Activated naive CD4-positive, alpha-beta T cell treated with Interleukin-2 at 50 U/mL for 16 hours (primary cell): ENCODE measurements around the gene SLC44A1.

ENCODE experiments used
- DNase-seq: peaks from one replicate; pipeline ENCODE4 v3.0.0-alpha.2; 2020

Gene SLC44A1

DNA sequence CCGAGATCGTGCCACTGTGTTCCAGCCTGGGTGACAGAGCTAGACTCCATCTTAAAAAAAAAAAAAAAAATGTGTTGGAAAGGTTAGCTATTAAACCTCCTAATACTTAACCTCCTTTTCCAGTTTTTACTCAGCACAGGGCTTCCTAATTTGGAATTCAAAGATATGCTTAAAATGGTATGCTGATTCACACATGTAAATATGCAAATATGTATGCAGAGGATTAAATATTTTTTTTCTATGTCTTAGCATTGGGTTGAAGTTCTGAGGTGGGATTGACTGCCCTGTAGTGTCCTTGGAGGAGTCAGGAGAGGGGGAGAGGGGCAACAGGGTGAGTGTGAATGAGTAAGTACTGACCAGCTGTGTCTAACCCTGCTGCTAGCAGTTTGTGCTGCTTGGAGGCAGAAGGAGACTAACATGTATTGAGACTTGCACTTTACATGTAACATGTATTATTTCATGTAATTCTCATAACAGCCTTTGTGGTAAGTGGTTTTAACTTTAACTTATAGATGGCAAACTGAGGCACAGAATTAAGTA is 63.2 kb downstream of the SLC44A1 start:
- no peak for DNase-seq

GRCh38 chr9:105308461-105309341 is 64.2 kb downstream of the SLC44A1 start:
- no peak for DNase-seq

GRCh38 chr9:105309531-105309931 is 65.1 kb downstream of the SLC44A1 start:
- no peak for DNase-seq

GRCh38 chr9:105311306-105311705 is 66.9 kb downstream of the SLC44A1 start:
- no peak for DNase-seq

DNA sequence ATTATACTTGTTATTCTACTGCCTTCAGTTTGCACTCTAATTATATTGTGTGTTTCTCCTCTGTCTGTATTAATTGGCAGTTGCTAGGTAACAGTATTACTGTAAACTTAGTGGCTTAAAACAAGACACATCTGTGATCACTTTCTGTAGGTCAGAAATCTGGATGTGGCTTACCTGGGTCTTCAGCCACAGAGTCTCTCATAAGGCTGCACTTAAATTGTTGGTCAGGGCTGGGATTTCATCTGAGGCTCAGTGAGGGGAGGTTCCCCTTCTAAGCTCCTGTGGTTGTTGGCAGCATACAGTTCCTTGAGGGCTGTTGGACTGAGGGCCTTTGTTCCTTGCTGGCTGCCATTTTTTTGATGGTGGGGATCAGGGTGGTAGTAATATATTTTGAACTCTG is 68.8 kb downstream of the SLC44A1 start:
- DNase-seq: no peak

DNA sequence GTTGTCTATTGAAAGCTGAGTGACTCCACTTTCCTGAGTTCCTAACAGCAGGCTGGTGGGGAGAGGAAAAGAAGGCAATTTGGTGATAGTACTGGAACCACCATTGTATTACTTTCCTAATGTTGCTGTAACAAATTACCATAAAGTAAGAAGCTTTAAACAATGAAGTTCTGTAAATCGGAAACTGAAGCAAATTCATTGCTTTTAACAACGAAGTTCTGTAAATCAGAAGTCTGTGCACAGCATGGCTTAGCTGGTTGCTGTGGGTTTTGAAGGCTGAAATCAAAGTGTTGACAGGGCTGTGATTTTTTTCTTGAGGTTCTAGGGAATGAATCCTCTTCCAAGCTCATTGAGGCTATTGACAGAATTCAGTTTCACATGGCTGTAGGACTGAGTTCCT is 72.3 kb downstream of the SLC44A1 start:
- no peak for DNase-seq

- DNase-seq: no peak
Observed at GRCh38 chr9:105318729-105319191, 74.3 kb downstream of the SLC44A1 start.

GRCh38 chr9:105319202-105319813 is 74.9 kb downstream of the SLC44A1 start:
- DNase-seq: no peak

GRCh38 chr9:105320568-105320967 is 76.1 kb downstream of the SLC44A1 start:
- no peak for DNase-seq

GRCh38 chr9:105328296-105328695 is 83.8 kb downstream of the SLC44A1 start:
- DNase-seq: no peak

- no peak for DNase-seq
Observed at GRCh38 chr9:105328872-105329718, 84.6 kb downstream of the SLC44A1 start.

DNA sequence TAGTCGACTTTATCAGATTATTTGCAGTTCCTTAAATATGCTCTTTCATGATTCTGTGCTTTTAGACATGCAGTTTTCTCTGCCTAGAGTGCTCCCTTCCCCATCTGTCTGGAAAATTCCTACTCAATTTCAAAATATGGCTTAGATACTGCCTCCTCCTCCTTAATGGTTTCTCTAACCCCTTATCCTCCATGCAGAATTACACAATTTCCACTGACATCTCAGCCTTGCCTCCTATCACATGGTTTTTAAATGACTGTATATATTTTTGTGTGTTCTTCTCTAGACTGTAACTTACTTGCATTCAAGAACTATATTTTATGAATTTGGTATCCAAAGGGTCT is 85.2 kb downstream of the SLC44A1 start:
- DNase-seq: no peak

DNA sequence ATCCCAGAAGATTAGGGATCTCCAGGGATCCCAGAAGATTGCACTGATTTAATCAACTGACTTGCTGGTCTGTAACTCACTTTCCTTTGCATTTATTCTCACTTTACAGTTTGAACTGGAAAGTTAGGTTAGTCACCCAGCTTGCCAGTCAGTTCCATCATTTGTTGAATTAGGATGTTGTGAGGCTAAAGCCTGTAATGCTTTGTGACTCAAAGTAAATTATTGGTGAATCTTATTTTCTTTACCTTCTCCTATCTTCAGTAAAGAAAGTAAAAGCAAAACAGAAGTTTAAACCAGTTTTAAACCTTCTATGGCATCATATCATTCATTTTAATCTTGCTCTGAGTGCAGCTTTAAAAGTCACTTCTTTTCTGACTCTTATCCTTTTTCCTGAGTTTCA is 85.8 kb downstream of the SLC44A1 start:
- DNase-seq: no peak

DNA sequence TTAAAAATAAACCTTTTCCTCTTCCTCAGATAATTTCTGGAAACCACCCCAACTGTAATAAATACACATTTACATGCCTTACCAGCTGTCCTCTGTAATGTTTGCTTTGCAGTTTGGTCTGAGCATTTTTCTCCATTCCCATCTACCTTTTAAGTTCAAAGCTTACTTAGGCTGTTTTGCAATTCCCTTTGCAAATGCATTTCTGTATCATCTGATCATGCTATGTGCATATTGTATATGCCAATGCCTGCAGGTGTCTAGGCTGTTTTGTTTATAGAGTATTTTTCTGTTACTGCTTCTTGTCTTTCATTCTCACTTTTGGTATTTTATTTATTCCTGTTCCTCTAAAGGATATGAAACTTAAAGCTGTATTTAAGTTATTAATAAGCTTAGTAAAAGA is 86.3 kb downstream of the SLC44A1 start:
- no peak for DNase-seq

DNA sequence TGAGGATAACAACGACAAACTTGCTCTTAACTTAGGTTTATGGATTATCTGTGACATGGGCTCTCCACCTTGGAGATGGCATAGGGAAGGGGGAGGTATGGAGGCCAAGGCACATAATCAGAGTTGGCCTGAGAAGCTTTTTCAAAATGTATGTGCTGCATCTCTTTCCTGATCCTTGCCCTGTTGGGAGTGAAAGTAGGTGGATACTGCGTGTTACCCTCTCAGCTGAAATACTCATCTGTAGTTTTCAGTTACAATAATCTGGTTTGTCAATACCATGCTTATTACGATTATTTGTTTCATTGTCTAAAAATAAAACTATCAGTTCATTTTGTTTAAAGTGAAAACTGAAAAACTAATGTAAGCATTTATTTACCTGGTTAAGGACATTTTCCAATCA is 86.7 kb downstream of the SLC44A1 start:
- no peak for DNase-seq

GRCh38 chr9:105331755-105332154 is 87.3 kb downstream of the SLC44A1 start:
- no peak for DNase-seq

GRCh38 chr9:105332471-105332870 is 88.0 kb downstream of the SLC44A1 start:
- DNase-seq: no peak

- no peak for DNase-seq
Observed at GRCh38 chr9:105333076-105333475, 88.6 kb downstream of the SLC44A1 start.

DNA sequence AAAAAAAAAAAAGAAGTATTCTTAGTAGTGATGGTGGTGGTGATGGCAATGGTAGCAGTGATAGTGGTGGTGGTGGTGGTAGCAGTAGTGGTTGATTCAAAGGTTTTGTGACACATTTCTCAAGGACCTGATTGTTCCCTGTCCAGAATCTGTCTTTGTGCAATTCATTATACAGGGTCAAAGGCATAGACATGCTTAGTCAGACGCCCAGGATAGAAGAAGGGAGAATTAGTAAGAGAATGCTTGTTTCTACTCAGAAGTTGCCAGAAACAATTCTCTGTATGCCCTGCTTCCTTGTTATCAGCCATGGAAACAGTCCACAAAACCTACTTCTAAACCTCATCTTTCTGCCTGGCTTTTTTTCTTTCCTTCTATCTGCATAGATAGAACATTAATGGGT is 89.4 kb downstream of the SLC44A1 start:
- DNase-seq: no peak

DNA sequence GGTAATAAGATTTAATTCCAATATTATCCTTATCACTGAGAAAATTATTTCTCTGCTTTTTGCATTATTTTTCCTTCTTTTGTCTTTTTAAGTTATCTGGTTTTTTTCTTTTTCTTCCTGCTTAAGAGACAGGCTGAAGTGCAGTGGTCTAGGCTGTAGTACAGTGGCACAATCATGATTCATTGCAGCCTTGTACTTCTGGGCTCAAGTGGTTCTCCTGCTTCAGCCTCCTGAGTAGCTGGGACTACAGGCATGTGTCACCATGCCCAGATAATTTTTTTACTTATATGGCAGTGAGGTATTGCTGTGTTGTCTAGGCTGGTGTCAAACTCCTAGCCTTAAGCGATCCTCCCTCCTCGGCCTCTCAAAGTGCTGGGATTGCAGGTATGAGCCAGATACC is 93.9 kb downstream of the SLC44A1 start:
- DNase-seq: no peak

- DNase-seq: no peak
Observed at GRCh38 chr9:105339849-105340248, 95.4 kb downstream of the SLC44A1 start.

- DNase-seq: no peak
Observed at GRCh38 chr9:105341434-105342146, 97.1 kb downstream of the SLC44A1 start.

- no peak for DNase-seq
Observed at GRCh38 chr9:105342147-105342505, 97.7 kb downstream of the SLC44A1 start.
